GM18909 (cell line): Measurements from ENCODE around the gene EIF2AK3.
"Not testable (repeated sequence)": the region's sequence is repeated elsewhere in the genome, so short reads cannot be mapped to it uniquely, and the experiment has no call there.

ENCODE experiments used
- ATAC-seq: cut with Tn5 transposase; IDR thresholded peaks from one replicate; pipeline ENCODE4 v1.9.1; 2021; ENCODE audit warnings: mild to moderate bottlenecking; ENCODE audit not compliant: unreplicated experiment, poor library complexity

Gene EIF2AK3

GRCh38 chr2:88638123-88638650, 10.9 kb upstream of the EIF2AK3 start:
- no peak for ATAC-seq

DNA sequence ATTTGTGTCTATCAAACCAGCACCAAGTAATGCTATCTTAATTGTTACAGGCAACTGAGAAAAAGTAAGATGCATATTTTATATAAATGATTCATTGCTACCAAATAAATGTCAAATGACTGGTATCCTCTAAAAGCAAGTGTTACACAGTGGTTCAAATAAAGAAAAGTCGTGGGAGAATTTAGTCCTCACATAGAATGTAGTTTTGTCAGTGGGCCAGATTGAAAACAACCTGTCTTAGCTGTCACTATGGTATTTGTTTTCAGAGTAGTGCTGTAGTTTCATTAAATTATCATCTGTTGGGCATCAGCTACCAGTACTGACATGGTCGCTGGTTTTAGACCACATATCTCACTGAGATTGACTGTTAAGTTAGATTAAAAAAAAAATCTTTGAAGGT, 10.2 kb upstream of the EIF2AK3 start:
- no peak for ATAC-seq

DNA sequence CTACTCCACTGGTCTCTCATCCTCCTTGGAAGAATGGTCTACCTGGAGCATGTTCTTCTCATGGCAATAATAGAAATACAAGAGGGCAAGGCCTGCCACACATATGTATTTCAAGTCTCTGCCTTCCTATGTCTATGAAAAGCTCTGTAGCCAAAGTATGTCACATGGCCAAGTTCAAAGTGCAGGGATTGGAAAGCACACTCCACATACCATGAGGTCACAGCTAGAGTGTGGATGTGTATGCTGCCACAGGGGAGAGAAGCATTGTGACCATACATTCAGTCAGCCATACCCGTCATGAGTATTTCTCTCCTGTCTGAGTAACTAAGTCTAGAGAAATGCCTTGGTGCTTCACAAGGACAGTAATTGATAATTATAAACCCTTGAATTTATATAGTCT, 8.8 kb upstream of the EIF2AK3 start:
- ATAC-seq, result no peak

DNA sequence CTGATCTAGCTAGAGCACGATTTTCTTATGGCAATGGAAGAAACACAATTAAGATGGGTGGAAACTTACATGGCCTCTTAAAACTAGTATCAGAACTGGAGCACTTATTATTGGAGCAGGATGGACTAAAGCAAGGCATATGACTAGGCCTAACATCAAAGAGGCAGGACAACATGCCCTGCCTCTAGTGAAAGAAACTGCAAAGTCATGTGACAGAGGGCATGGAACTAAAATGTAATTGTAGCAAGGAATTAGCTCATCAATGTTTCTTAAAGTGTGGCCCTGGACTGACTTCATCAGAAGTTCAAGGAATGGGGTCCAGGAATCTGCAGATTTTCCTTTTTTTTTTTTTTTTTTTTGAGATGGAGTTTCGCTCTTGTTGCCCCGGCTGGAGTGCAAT, 5.3 kb upstream of the EIF2AK3 start:
- ATAC-seq, result no peak

DNA sequence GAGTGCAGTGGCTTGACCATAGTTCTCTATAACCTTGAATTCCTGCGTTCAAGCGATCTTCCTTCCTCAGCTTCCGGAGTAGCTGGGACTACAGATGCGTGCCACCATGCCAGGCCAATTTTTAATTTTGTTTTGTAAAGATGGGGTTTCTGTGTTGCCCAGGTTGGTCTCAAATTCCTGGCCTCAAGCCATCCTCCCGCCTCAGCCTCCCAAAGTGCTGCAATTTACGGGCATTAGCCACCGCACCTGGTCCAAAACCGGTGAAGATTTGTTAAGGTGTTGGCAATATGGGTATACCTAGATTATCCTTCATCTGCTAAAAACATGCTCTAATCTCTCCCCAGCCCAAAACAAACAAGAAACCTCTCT, 1.3 kb upstream of the EIF2AK3 start:
- ATAC-seq, result no peak

- peak; percentile 48 for ATAC-seq
Measured at GRCh38 chr2:88627856-88628570, 749 bp upstream of the EIF2AK3 start.

- ATAC-seq, result peak; percentile 6
Measured at GRCh38 chr2:88626171-88627054, 851 bp downstream of the EIF2AK3 start.

DNA sequence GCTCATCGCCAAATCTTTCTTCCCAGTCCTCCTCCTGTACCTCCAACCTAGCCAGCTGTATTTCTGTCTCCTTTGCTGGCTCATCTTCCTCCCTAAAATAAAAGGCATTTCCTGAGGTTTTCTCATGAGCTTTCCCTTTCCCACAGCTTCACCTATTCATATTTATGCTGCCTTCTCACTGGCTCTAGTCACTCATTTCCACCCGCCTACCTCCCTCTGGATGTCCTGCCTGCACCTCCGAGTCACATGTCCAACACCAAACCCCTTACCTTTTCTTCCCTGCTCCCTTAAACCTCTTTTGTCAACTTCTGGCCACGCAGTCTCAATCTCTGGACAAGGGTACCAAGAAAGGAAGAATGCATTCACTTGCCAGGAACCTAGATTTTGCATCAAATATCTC, 2.8 kb downstream of the EIF2AK3 start:
- ATAC-seq, result no peak

DNA sequence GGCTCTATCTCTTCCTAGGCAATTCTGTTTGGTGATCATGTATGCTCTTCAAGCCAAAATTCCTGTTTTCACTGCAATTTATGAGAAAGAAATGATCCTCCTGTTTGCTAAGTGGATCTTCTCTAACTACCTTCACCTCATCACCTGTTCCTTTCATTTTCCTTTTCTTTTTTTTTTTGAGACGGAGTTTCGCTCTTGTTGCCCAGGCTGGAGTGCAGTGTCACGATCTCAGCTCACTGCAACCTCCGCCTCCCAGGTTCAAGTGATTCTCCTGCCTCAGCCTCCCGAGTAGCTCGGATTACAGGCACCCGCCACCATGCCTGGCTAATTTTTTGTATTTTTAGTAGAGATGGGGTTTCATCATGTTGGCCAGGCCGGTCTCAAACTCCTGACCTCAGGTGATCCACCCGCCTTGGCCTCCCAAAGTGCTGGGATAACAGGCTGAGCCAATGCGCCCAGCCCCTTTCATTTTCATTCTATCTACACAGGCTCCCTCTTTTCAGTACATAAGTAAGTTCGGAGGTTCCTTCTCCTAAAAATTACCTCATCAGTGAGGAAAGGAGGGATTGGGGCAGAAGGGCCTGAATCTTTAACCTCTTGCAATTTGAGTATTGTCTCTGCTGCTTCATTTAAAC, 3.3 kb downstream of the EIF2AK3 start:
- ATAC-seq, result not testable (repeated sequence)

DNA sequence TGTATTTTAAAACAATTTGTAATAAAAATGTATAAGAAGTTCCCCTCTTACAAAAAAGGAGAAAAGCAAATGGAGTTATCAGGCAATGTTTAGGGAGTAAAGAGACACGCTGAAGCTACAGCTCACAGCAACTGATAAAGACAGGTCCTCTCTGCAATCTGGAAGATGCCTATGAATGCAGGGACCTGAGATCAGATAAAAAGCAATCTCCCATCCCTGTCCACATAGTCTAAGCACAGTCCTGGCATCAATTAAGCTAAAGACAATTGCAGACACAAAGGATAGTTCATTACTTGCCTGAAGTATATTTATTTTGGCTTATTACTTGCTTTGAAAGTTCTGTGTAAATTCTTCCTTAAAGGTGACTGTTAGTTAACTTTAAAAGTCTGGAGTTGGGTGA, 5.0 kb downstream of the EIF2AK3 start:
- ATAC-seq, result no peak

- ATAC-seq, result no peak
Measured at GRCh38 chr2:88621432-88621831, 5.8 kb downstream of the EIF2AK3 start.

- ATAC-seq, result no peak
Measured at GRCh38 chr2:88620015-88620414, 7.2 kb downstream of the EIF2AK3 start.

DNA sequence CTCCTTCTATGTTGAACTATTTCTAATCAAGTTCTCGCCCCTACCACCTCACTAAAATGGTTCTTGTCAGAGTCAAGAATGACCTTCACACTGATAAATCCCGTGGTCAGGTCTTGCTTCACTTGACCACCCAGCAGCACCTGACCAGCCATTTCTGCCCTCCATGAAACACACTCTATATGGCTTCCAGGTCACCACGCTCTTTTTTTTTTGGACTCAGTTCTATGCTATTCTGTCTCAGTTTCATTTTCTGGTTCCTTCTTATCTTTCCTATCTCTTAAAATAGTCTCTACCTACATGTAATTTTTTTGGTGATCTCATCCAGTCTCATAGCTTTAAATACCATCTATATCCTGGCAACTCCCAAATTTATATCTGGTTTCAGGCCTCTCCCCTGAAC, 11.4 kb downstream of the EIF2AK3 start:
- ATAC-seq, result peak; percentile 58

DNA sequence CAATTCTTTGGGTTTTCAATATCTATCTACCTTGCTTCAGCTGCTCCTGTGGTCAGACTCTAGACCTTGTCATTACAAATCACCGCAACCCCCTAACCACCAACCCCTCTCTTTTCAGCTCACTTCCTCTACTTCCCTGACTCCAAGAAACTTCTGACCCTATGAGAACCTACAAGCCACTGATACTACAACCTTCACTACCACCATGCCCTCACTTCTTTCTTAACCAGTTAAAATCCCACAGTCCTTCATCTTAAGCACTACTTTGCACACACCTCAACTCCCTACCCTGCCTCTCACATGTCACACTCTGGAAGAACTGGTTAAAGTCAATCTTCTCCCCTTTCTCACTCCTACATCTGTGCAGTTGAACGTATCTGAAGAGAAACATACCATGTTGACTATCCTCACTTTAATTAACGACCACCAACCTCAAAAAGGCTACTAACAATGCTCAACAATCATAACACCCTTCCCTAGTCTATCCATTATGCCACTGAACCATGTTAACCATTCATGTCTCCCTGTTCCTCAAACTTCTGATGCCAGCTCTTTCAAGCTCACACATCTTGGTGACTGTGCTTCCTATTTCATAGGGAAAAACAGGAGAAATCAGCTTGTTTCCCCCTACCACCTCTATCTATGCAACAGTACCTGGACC, 12.6 kb downstream of the EIF2AK3 start:
- peak; percentile 84 for ATAC-seq

- no peak for ATAC-seq
Measured at GRCh38 chr2:88613921-88614320, 13.3 kb downstream of the EIF2AK3 start.

DNA sequence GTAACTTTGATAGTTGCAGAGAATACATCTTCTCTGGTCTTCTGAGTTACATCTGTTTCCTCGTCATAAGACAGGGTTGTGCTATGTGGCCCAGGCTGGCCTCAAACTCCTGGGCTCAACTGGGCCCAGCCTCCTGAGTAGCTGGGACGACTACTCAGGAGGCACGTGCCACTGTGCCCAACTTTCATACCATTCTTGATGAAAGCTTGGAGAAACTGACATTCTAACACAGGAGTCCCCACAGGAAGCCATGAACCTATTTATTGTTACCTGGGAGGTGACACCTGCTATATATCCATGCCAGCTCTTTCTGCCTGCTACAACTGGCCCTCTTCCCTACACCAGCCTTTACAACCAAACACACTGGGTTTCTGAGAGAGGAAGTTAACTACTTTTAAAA, 19.1 kb downstream of the EIF2AK3 start:
- ATAC-seq, result peak; percentile 39

DNA sequence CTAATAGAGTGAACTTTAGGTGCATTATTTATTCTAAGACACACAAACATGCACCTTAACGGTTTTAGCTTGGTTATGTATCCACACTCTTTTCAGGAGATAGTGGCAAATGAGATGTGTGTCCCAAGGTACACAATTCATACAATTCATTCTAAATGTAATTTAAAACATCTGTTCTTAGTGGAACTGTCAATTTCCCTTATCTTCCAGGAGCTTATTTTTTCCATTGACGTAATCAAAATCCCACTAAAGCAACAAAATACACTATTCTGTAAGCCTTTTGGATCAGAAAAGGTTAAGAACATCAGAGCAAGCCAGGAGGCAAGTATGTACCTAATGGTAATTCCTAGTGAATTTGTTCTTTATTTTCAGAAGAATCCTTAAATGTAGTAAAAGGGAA, 19.8 kb downstream of the EIF2AK3 start:
- no peak for ATAC-seq

DNA sequence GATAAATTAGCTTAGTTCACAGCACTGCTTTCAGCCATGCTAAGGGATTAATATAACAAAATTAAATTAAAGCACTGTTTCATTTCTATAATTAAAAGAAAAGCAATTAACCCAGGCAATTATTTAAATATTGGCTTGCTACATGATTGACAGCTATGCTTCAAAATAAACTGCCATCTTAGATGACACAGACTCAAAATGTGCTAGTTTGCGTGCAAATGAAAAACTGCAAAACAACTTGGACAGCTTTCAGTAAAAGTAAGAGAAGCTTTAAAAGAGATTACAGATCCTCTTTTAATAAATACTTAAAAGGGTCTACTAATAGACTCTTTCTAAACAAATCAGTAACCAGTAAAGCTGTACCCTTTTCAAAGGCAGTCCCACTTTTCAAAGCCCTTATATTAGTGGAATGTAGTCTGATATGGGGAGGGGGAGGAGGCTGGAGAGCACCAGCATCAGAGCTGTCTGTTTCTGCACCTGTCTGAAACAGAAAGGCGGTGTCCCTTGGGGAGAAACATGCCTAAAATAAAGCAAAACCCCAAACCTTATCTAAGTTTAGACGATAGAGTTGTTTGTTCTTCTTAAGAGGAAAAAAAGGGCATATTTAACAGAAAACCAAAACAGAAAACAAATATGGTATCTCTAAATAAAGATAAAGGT, 20.8 kb downstream of the EIF2AK3 start:
- peak; percentile 86 for ATAC-seq

DNA sequence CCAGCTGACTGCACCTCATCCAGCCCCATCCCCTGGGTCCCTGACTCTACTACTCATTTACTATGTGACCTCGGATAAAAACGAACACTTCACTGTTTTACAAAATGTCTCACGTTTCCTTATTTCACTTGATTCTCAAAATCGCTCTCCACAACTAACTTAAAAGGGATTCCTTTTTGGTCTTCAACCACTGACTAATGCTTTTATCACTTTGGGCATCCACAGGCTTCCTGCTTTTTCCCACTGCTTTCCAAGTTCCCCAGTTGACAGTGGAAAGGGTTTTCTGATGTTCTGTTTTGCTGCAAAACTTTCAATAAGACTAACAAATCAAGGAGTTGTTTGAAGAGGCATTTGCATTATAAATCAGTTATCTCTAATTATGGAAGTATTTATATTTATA, 24.1 kb downstream of the EIF2AK3 start:
- no peak for ATAC-seq

- no peak for ATAC-seq
Measured at GRCh38 chr2:88602022-88602421, 25.2 kb downstream of the EIF2AK3 start.
